ENCODE data around the gene CCDC9B. TPM values are rescaled to one million over a fixed set of nuclear protein-coding genes. Genes with fewer than 3 reads are reported as not detected.

Gene CCDC9B
- total and polyA plus RNA-seq, 2 of the 4 experiments (the other 2 are of a cell fraction), result 19.7 to 30.9 TPM

DNA sequence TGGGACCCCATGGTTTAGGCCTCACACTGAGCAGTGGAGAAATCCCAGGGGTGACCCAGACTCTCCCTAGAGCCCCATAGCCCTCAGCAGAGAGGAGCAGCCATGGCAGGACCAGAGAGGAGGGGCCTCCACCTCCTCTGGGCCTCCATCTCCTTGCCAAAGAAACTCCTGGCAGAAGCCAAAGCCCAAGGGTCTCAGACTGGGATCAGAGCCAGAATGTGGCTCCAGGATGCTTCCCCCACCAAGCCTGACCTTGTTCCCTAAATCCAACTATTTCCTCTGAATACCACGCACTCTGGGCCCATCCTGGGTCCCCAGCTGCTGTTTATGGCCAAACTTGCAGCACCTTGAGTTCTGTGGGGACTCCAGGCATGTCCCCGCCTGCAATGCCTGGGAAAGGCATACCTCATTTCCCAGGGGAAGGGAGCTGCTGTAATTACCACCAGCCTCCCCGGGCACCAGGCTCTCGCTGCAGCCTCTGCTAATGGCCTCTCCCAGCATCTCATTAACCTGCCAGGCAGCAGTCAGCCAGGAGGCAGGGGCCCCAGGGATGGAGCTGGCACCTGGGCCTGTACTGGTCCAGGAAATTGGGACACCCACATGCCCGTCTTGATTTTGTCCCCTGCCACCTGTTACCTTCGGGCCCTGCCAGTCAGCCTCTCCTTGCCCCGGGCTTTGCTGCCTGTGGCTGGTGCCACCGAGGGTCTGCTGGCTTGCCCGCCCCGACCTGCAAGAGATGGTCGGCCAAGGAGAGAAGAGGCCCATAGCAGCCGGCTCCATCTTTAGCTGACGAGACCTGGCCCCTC is 4.6 kb downstream of the CCDC9B start (continued):
- TF ChIP-seq USF2 (IDR thresholded peaks at IDR 0.05; ENCODE audit: low read depth, low read length), result no peak

GRCh38 chr15:40334941-40335795 is 5.6 kb downstream of the CCDC9B start:
- TF ChIP-seq USF2 (IDR thresholded peaks at IDR 0.05; ENCODE audit: low read depth, low read length) (no peak), NFE2L2 (IDR thresholded peaks at IDR 0.05; ENCODE audit: low read depth, low read length) (no peak), POLR2A (IDR thresholded peaks at IDR 0.05; ENCODE audit: low read depth, low read length) (no peak), CEBPB (IDR thresholded peaks at IDR 0.05; ENCODE audit: low read depth, low read length) (no peak), MAFK (IDR thresholded peaks at IDR 0.05; ENCODE audit: low read depth, low read length) (no peak), MXI1 (IDR thresholded peaks at IDR 0.05; ENCODE audit: borderline replicate concordance, low read depth, low read length) (no peak)
- TF ChIP-seq, protein P1, sequence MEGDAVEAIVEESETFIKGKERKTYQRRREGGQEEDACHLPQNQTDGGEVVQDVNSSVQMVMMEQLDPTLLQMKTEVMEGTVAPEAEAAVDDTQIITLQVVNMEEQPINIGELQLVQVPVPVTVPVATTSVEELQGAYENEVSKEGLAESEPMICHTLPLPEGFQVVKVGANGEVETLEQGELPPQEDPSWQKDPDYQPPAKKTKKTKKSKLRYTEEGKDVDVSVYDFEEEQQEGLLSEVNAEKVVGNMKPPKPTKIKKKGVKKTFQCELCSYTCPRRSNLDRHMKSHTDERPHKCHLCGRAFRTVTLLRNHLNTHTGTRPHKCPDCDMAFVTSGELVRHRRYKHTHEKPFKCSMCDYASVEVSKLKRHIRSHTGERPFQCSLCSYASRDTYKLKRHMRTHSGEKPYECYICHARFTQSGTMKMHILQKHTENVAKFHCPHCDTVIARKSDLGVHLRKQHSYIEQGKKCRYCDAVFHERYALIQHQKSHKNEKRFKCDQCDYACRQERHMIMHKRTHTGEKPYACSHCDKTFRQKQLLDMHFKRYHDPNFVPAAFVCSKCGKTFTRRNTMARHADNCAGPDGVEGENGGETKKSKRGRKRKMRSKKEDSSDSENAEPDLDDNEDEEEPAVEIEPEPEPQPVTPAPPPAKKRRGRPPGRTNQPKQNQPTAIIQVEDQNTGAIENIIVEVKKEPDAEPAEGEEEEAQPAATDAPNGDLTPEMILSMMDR (conservative IDR thresholded peaks at IDR 0.05; ENCODE audit: low read depth, low read length), result no peak
- Histone ChIP-seq H3K9me1 (ENCODE audit: insufficient read depth, low read length) (peaks cover 28% of the 10 kb centered on the region), H2AK9ac (replicated peaks; ENCODE audit: low read depth, low read length, poor library complexity) (no peak overlapping the region), H2AFZ (replicated peaks; ENCODE audit: low read length, poor library complexity) (no peak overlapping the region), H3K4me2 (ENCODE audit: low read depth, low read length) (no peak overlapping the region), H2BK5ac (ENCODE audit: low read depth, low read length, poor library complexity, severe bottlenecking) (peak overlapping the region; percentile 87), H3K4ac (ENCODE audit: low read depth, low read length) (peak overlapping the region; percentile 67), H3K36me3 (ENCODE audit: control insufficient read depth, insufficient read depth, low read length) (peaks cover 19% of the 10 kb centered on the region), H4K91ac (ENCODE audit: insufficient read depth, low read depth, low read length) (no peak overlapping the region), H3K23ac (ENCODE audit: low read depth, low read length) (peak overlapping the region; percentile 77; the same call in 1 of the 2 replicates), H3K4me1 (ENCODE audit: control insufficient read depth, insufficient read depth, low read length) (peaks cover 35% of the 10 kb centered on the region), H2BK120ac (ENCODE audit: low read depth, low read length) (no peak overlapping the region), H4K8ac (ENCODE audit: low read depth in 2 of 2, low read length in 2 of 2) (peak overlapping the region in 1 of 2 experiments; percentile 31; a peak in 1 of 4 replicates), H2BK20ac (ENCODE audit: low read depth, low read length) (no peak overlapping the region), H3K18ac (ENCODE audit: low read depth, low read length) (no peak overlapping the region), H2BK15ac (ENCODE audit: low read depth, low read length) (no peak overlapping the region), H2AK5ac (ENCODE audit: low read depth, low read length) (peak overlapping the region; percentile 87), H3K4me3 (ENCODE audit: insufficient read depth, low read depth, low read length) (no peak overlapping the region), H3K27ac (ENCODE audit: insufficient read depth, low read length) (peak overlapping the region; percentile 60), H3K56ac (ENCODE audit: extremely low read depth, insufficient read depth, low read length) (no peak overlapping the region), H3K9ac (ENCODE audit: low read depth, low read length) (no peak overlapping the region), H3K27me3 (ENCODE audit: control insufficient read depth, insufficient read depth, low read length) (no peaks in the 10 kb centered on the region), H4K5ac (ENCODE audit: low read depth, low read length) (no peak overlapping the region), H3K79me1 (ENCODE audit: low read depth in 1 of 2, low read length in 2 of 2) (peaks cover 23 to 80% of the 10 kb centered on the region in 2 experiments; a peak in 3 of 4 replicates), H4K20me1 (ENCODE audit: insufficient read depth, low read length) (peaks cover 3% of the 10 kb centered on the region; the same call in 1 of the 2 replicates), H3K14ac (replicated peaks; ENCODE audit: low read depth, low read length) (0 out of 2 replicates have a peak overlapping the region, but pooled peaks have one; percentile 60), H3K9me3 (ENCODE audit: control insufficient read depth, insufficient read depth, low read length) (no peaks in the 10 kb centered on the region)
- intact Hi-C loops (cut with micrococcal nuclease) (no loop called here), dilution Hi-C loops (cut with HindIII; ENCODE audit: low sequenced_read_pairs, unreplicated experiment) (no loop called here), in situ Hi-C loops (cut with MboI; ENCODE audit: low sequenced_read_pairs) (no loop called here)
- ATAC-seq (ENCODE audit: low read depth) (no peak), DNase-seq (no peak)
- POLR2A ChIA-PET (ENCODE audit: unreplicated experiment), result interaction anchor here (1.3 kb wide), 1 partner anchor 8 kb away, joined by 3 read pairs; no protein-coding TSS in a partner anchor
- CTCF ChIA-PET, result no interaction called here
- 84% methylated on average over 8 of the region's 26 CpGs; no CpG with 5 or more reads in 1 of the 2 experiments for WGBS, 2 experiments (ENCODE audit: extremely low coverage in 2 of 2, insufficient read length in 1 of 2)
- BruUV-seq (replicated peaks), result no TSS peak

All from IMR-90 (cell line).